SU-DHL-6 (cell line): ENCODE results near the gene CYP4F22.

Source experiments
- EZH2phosphoT487 ChIP-seq: fragments of 200-600 bp; sonication (generic), shearing (Covaris generic); conservative IDR thresholded peaks from 2 replicates; pipeline ENCODE4 v1.6.1; 2018; ENCODE audit warnings: mild to moderate bottlenecking, antibody characterized with exemption, low read length, moderate library complexity, mixed read lengths
- TF ChIP-seq, protein P1 (sequence below): fragments of 200-600 bp; sonication (generic); IDR thresholded peaks from one replicate; pipeline ENCODE4 v1.5.1; 2017; ENCODE audit warnings: antibody characterized with exemption, mild to moderate bottlenecking, low read length, moderate library complexity; ENCODE audit not compliant: insufficient read depth, poor library complexity, severe bottlenecking

DNA sequence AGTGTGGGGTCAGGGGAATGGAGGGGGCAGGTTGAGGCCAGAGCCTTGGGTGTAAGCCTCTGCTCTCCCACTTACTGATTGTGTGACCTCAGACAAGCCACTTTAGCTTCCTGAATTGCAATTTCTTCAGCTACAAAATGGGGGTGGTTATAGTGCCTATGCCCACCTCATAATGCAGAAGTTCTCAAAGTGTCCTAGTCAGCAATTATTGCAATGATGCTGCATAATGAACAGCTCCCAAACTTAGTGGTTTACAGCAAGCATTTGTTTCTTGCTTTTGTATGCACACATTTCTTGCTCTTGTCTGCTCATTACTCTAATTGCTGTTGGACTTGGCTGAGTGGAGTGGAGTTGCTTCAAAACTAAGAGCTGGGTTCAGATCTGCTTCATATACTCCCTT lies 36.0 kb downstream of the CYP4F22 start:
- TF ChIP-seq, protein P1, sequence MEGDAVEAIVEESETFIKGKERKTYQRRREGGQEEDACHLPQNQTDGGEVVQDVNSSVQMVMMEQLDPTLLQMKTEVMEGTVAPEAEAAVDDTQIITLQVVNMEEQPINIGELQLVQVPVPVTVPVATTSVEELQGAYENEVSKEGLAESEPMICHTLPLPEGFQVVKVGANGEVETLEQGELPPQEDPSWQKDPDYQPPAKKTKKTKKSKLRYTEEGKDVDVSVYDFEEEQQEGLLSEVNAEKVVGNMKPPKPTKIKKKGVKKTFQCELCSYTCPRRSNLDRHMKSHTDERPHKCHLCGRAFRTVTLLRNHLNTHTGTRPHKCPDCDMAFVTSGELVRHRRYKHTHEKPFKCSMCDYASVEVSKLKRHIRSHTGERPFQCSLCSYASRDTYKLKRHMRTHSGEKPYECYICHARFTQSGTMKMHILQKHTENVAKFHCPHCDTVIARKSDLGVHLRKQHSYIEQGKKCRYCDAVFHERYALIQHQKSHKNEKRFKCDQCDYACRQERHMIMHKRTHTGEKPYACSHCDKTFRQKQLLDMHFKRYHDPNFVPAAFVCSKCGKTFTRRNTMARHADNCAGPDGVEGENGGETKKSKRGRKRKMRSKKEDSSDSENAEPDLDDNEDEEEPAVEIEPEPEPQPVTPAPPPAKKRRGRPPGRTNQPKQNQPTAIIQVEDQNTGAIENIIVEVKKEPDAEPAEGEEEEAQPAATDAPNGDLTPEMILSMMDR: no peak
- no peak for TF ChIP-seq EZH2phosphoT487
